ENCODE results near the gene KRTAP9-2. TPM values are rescaled to one million over a fixed set of nuclear protein-coding genes. Genes with fewer than 3 reads are reported as not detected.

The KRTAP9-2 gene
- total and polyA plus RNA-seq, 2 donors (not counting 3 experiments of a cell fraction or from before 2014, with no cell fraction given), result not detected

DNA sequence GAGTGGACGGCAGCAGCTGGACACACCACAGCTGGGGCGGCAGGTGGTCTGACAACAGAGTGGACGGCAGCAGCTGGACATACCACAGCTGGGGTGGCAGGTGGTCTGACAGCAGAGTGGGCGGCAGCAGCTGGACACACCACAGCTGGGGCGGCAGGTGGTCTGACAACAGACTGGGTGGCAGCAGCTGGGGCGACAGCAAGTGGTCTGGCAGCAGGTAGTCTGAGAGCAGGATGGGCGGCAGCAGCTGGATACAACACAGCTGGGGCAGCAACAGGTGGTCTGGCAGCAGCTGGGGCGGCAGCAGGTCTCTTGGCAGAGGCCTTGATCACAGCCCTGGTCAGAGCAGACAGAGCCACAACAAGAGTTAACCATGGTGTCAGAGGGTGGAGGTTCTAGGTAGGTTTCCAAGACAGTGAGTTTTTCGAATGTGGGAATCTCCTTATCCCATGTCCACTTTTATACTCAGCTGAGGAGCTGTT, 41.9 kb upstream of the KRTAP9-2 start, which contains the start of gene KRTAP4-1:
TSS of gene KRTAP4-1 (minus strand) at position 432 of the 482 bp plus-strand sequence. CDS start at position 375, 57 bp downstream.
- no peak for TF ChIP-seq FOS (IDR thresholded peaks at IDR 0.05; ENCODE audit: borderline replicate concordance, insufficient read depth, low read length)
- Histone ChIP-seq H3K9me1 (replicated peaks; ENCODE audit: control insufficient read depth, extremely low read depth, insufficient read depth, low read length) (no peaks in the 10 kb centered on the region), H3K4me1 (ENCODE audit: control insufficient read depth, extremely low read depth, insufficient read depth, low read length) (no peaks in the 10 kb centered on the region), H3K27ac (ENCODE audit: insufficient read depth, low read depth, low read length) (no peak within 1 kb of the TSS), H2AFZ (ENCODE audit: low read depth, low read length) (no peak within 1 kb of the TSS), H3K9ac (replicated peaks; ENCODE audit: extremely low read depth, insufficient read depth, low read length) (no peak within 1 kb of the TSS), H3K36me3 (ENCODE audit: control insufficient read depth in 2 of 2, extremely low read depth in 1 of 2, insufficient read depth in 2 of 2, low read length in 2 of 2) (no peaks in the 10 kb centered on the region), H3K4me2 (ENCODE audit: insufficient read depth, low read length) (no peak within 1 kb of the TSS), H3K27me3 (ENCODE audit: control insufficient read depth in 2 of 2, insufficient read depth in 2 of 2, low read length in 2 of 2) (no peaks in the 10 kb centered on the region), H4K20me1 (replicated peaks; ENCODE audit: control insufficient read depth, extremely low read depth, insufficient read depth, low read length) (no peaks in the 10 kb centered on the region), H3K79me2 (ENCODE audit: control insufficient read depth, insufficient read depth, low read length) (no peaks in the 10 kb centered on the region), H3K4me3 (replicated peaks in 1 of 3; ENCODE audit: insufficient read depth in 1 of 3, low read depth in 1 of 3, low read length in 3 of 3) (no peak within 1 kb of the TSS), H3K9me3 (replicated peaks; ENCODE audit: control insufficient read depth, insufficient read depth, low read length) (no peaks in the 10 kb centered on the region)
- intact Hi-C loops (cut with micrococcal nuclease), result no loop called here
- DNase-seq (ENCODE audit: low read depth, low spot score), result no peak
- BruUV-seq (replicated peaks), result no TSS peak
- CTCF ChIA-PET, result no interaction called here
- POLR2A ChIA-PET, result no interaction called here
- no peak for FAIRE-seq
- dilution Hi-C loops (cut with MboI; ENCODE audit: extremely low pct_ligation_motif_present, low sequenced_read_pairs), result no loop called here

DNA sequence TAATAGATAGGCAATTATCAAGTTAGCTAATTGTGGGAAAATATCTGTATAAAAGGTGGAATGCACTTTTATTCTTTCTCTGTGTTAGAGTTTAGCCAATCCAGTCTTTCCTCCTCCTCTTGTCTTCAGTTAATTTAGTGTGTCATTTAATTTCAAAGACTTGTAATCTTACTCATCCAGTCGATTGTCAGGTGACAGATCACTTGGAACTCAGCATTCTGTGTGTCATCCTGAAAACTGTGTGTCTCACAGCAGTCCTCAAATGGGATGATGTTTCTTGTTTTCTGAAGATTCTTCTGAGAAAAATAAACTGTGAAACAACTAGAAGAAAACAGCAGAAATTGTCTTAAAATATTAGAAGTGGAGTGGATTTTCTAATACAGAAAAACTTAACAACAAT, 41.4 kb upstream of the KRTAP9-2 start:
- Histone ChIP-seq H3K79me2 (ENCODE audit: control insufficient read depth, insufficient read depth, low read length) (no peaks in the 10 kb centered on the region), H3K9me1 (replicated peaks; ENCODE audit: control insufficient read depth, extremely low read depth, insufficient read depth, low read length) (no peaks in the 10 kb centered on the region), H3K36me3 (ENCODE audit: control insufficient read depth in 2 of 2, extremely low read depth in 1 of 2, insufficient read depth in 2 of 2, low read length in 2 of 2) (no peaks in the 10 kb centered on the region), H4K20me1 (replicated peaks; ENCODE audit: control insufficient read depth, extremely low read depth, insufficient read depth, low read length) (no peaks in the 10 kb centered on the region), H3K9ac (replicated peaks; ENCODE audit: extremely low read depth, insufficient read depth, low read length) (no peak overlapping the region), H3K27ac (ENCODE audit: insufficient read depth, low read depth, low read length) (no peak overlapping the region), H3K9me3 (replicated peaks; ENCODE audit: control insufficient read depth, insufficient read depth, low read length) (no peaks in the 10 kb centered on the region), H3K27me3 (ENCODE audit: control insufficient read depth in 2 of 2, insufficient read depth in 2 of 2, low read length in 2 of 2) (no peaks in the 10 kb centered on the region), H2AFZ (ENCODE audit: low read depth, low read length) (no peak overlapping the region), H3K4me1 (ENCODE audit: control insufficient read depth, extremely low read depth, insufficient read depth, low read length) (no peaks in the 10 kb centered on the region), H3K4me3 (replicated peaks in 1 of 3; ENCODE audit: insufficient read depth in 1 of 3, low read depth in 1 of 3, low read length in 3 of 3) (no peak overlapping the region), H3K4me2 (ENCODE audit: insufficient read depth, low read length) (no peak overlapping the region)
- intact Hi-C loops (cut with micrococcal nuclease) (no loop called here), dilution Hi-C loops (cut with MboI; ENCODE audit: extremely low pct_ligation_motif_present, low sequenced_read_pairs) (no loop called here)
- FAIRE-seq, result no peak
- TF ChIP-seq FOS (IDR thresholded peaks at IDR 0.05; ENCODE audit: borderline replicate concordance, insufficient read depth, low read length) (no peak), GATA2 (IDR thresholded peaks at IDR 0.05; ENCODE audit: insufficient read depth, insufficient read length, low read depth, low read length) (no peak), POLR2A (IDR thresholded peaks at IDR 0.05; ENCODE audit: low read depth, low read length) (no peak), POLR2AphosphoS5 (IDR thresholded peaks at IDR 0.05; ENCODE audit: insufficient read depth, low read depth, low read length) (no peak), EZH2 (IDR thresholded peaks at IDR 0.05; ENCODE audit: borderline replicate concordance, low read depth, low read length, severe bottlenecking) (no peak), MYC (IDR thresholded peaks at IDR 0.05; ENCODE audit: low read depth, low read length) (no peak), JUN (IDR thresholded peaks at IDR 0.05; ENCODE audit: borderline replicate concordance, insufficient read depth, insufficient read length, low read depth) (no peak)
- TF ChIP-seq, protein P1, sequence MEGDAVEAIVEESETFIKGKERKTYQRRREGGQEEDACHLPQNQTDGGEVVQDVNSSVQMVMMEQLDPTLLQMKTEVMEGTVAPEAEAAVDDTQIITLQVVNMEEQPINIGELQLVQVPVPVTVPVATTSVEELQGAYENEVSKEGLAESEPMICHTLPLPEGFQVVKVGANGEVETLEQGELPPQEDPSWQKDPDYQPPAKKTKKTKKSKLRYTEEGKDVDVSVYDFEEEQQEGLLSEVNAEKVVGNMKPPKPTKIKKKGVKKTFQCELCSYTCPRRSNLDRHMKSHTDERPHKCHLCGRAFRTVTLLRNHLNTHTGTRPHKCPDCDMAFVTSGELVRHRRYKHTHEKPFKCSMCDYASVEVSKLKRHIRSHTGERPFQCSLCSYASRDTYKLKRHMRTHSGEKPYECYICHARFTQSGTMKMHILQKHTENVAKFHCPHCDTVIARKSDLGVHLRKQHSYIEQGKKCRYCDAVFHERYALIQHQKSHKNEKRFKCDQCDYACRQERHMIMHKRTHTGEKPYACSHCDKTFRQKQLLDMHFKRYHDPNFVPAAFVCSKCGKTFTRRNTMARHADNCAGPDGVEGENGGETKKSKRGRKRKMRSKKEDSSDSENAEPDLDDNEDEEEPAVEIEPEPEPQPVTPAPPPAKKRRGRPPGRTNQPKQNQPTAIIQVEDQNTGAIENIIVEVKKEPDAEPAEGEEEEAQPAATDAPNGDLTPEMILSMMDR (IDR thresholded peaks at IDR 0.05; ENCODE audit: extremely low read depth in 1 of 2, insufficient read depth in 1 of 2, low read depth in 1 of 2, low read length in 2 of 2), result no peak
- TF ChIP-seq, protein P2, sequence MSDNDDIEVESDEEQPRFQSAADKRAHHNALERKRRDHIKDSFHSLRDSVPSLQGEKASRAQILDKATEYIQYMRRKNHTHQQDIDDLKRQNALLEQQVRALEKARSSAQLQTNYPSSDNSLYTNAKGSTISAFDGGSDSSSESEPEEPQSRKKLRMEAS (IDR thresholded peaks at IDR 0.05; ENCODE audit: insufficient read depth, insufficient read length), result no peak
- no peak for DNase-seq (ENCODE audit: low read depth, low spot score)
- ChIA-PET POLR2A (no interaction called here), CTCF (no interaction called here)
- BruUV-seq (replicated peaks), result no TSS peak
